Measurements from ENCODE around the gene TMEM200B.
"Not testable (repeated sequence)": the region's sequence is repeated elsewhere in the genome, so short reads cannot be mapped to it uniquely, and the experiment has no call there.

TMEM200B gene

GRCh38 chr1:29112705-29113412 lies 10.8 kb downstream of the TMEM200B start:
- DNase-seq, result no peak
- Histone ChIP-seq H3K23ac (ENCODE audit: low read length in 2 of 2) (no peak overlapping the region), H3K4me1 (ENCODE audit: control insufficient read depth, insufficient read depth, low read depth, low read length) (no peaks in the 10 kb centered on the region)

GRCh38 chr1:29108041-29108440 lies 15.7 kb downstream of the TMEM200B start:
- H3K79me1 ChIP-seq (replicated peaks; ENCODE audit: low read length, poor library complexity, severe bottlenecking); H3K4me1 ChIP-seq (ENCODE audit: control insufficient read depth, insufficient read depth, low read depth, low read length); H3K14ac ChIP-seq (ENCODE audit: low read length in 2 of 2); H3K23ac ChIP-seq (ENCODE audit: low read length in 2 of 2); H3K4me3 ChIP-seq (ENCODE audit: insufficient read depth in 1 of 2, low read depth in 1 of 2, low read length in 2 of 2); H3K4ac ChIP-seq (ENCODE audit: low read depth in 1 of 2, low read length in 2 of 2); DNase-seq; H2AK5ac ChIP-seq (ENCODE audit: low read length, severe bottlenecking); H3K4me2 ChIP-seq (ENCODE audit: low read length, poor library complexity, severe bottlenecking); H2BK12ac ChIP-seq (ENCODE audit: low read length in 2 of 2); H3K36me3 ChIP-seq (ENCODE audit: control insufficient read depth in 1 of 2, insufficient read depth in 2 of 2, low read depth in 1 of 2, low read length in 2 of 2); H4K8ac ChIP-seq (ENCODE audit: low read length); H3K9me3 ChIP-seq (ENCODE audit: control insufficient read depth, low read length); H4K91ac ChIP-seq (ENCODE audit: low read length); H3K18ac ChIP-seq (ENCODE audit: low read depth in 1 of 2, low read length in 2 of 2); H2BK120ac ChIP-seq (ENCODE audit: low read depth, low read length); H3K27me3 ChIP-seq (ENCODE audit: control insufficient read depth in 1 of 2, insufficient read depth in 1 of 2, low read length in 2 of 2); H3K27ac ChIP-seq (ENCODE audit: low read length, poor library complexity, severe bottlenecking); H3K9ac ChIP-seq (ENCODE audit: low read length); H2AFZ ChIP-seq (ENCODE audit: low read depth, low read length); H2BK15ac ChIP-seq (ENCODE audit: low read depth, poor library complexity, severe bottlenecking); H2BK5ac ChIP-seq (ENCODE audit: low read depth, low read length, poor library complexity, severe bottlenecking): not testable (repeated sequence)
- WGBS, result 100% methylated on average over 3 of the region's 6 CpGs

More at GRCh38 chr1:29112705-29113412, 10.8 kb downstream of the TMEM200B start:
- Histone ChIP-seq H3K27ac (ENCODE audit: low read length, poor library complexity, severe bottlenecking) (no peak overlapping the region), H3K27me3 (ENCODE audit: control insufficient read depth in 1 of 2, insufficient read depth in 1 of 2, low read length in 2 of 2) (no peaks in the 10 kb centered on the region), H3K79me1 (replicated peaks; ENCODE audit: low read length, poor library complexity, severe bottlenecking) (no peaks in the 10 kb centered on the region), H2BK120ac (ENCODE audit: low read depth, low read length) (no peak overlapping the region), H3K36me3 (ENCODE audit: control insufficient read depth in 1 of 2, insufficient read depth in 2 of 2, low read depth in 1 of 2, low read length in 2 of 2) (peaks cover 3 to 14% of the 10 kb centered on the region in 2 experiments), H2BK15ac (ENCODE audit: low read depth, poor library complexity, severe bottlenecking) (no peak overlapping the region), H4K91ac (ENCODE audit: low read length) (no peak overlapping the region), H2BK5ac (ENCODE audit: low read depth, low read length, poor library complexity, severe bottlenecking) (no peak overlapping the region), H3K14ac (ENCODE audit: low read length in 2 of 2) (no peak overlapping the region), H3K18ac (ENCODE audit: low read depth in 1 of 2, low read length in 2 of 2) (no peak overlapping the region), H2AK5ac (ENCODE audit: low read length, severe bottlenecking) (no peak overlapping the region), H2BK12ac (ENCODE audit: low read length in 2 of 2) (no peak overlapping the region), H3K4me2 (ENCODE audit: low read length, poor library complexity, severe bottlenecking) (no peak overlapping the region), H4K8ac (ENCODE audit: low read length) (no peak overlapping the region), H3K9me3 (ENCODE audit: control insufficient read depth, low read length) (no peaks in the 10 kb centered on the region), H3K9ac (ENCODE audit: low read length) (no peak overlapping the region), H3K4ac (ENCODE audit: low read depth in 1 of 2, low read length in 2 of 2) (no peak overlapping the region), H2AFZ (ENCODE audit: low read depth, low read length) (no peak overlapping the region), H3K4me3 (ENCODE audit: insufficient read depth in 1 of 2, low read depth in 1 of 2, low read length in 2 of 2) (no peak overlapping the region)
- whole genome bisulfite sequencing, result 92% methylated on average over 7 of the region's 7 CpGs

- Histone ChIP-seq H3K79me1 (replicated peaks; ENCODE audit: low read length, poor library complexity, severe bottlenecking) (no peaks in the 10 kb centered on the region), H3K4me2 (ENCODE audit: low read length, poor library complexity, severe bottlenecking) (no peak overlapping the region), H2BK120ac (ENCODE audit: low read depth, low read length) (no peak overlapping the region), H4K91ac (ENCODE audit: low read length) (no peak overlapping the region), H2AFZ (ENCODE audit: low read depth, low read length) (no peak overlapping the region), H3K4me1 (ENCODE audit: control insufficient read depth, insufficient read depth, low read depth, low read length) (no peaks in the 10 kb centered on the region), H3K9ac (ENCODE audit: low read length) (no peak overlapping the region), H4K8ac (ENCODE audit: low read length) (no peak overlapping the region), H3K27me3 (ENCODE audit: control insufficient read depth in 1 of 2, insufficient read depth in 1 of 2, low read length in 2 of 2) (no peaks in the 10 kb centered on the region), H2BK15ac (ENCODE audit: low read depth, poor library complexity, severe bottlenecking) (no peak overlapping the region), H2BK12ac (ENCODE audit: low read length in 2 of 2) (no peak overlapping the region), H3K18ac (ENCODE audit: low read depth in 1 of 2, low read length in 2 of 2) (no peak overlapping the region), H3K4me3 (ENCODE audit: insufficient read depth in 1 of 2, low read depth in 1 of 2, low read length in 2 of 2) (no peak overlapping the region), H3K9me3 (ENCODE audit: control insufficient read depth, low read length) (no peaks in the 10 kb centered on the region), H3K27ac (ENCODE audit: low read length, poor library complexity, severe bottlenecking) (no peak overlapping the region), H2AK5ac (ENCODE audit: low read length, severe bottlenecking) (no peak overlapping the region), H2BK5ac (ENCODE audit: low read depth, low read length, poor library complexity, severe bottlenecking) (no peak overlapping the region), H3K36me3 (ENCODE audit: control insufficient read depth in 1 of 2, insufficient read depth in 2 of 2, low read depth in 1 of 2, low read length in 2 of 2) (peaks cover 0 to 5% of the 10 kb centered on the region in 2 experiments), H3K14ac (ENCODE audit: low read length in 2 of 2) (no peak overlapping the region), H3K4ac (ENCODE audit: low read depth in 1 of 2, low read length in 2 of 2) (no peak overlapping the region), H3K23ac (ENCODE audit: low read length in 2 of 2) (no peak overlapping the region)
- WGBS, result 59% methylated on average over 4 of the region's 6 CpGs
- peak; percentile 54 for DNase-seq
These were observed 17.9 kb downstream of the TMEM200B start for GRCh38 chr1:29105822-29106221.

- H2AK5ac ChIP-seq (ENCODE audit: low read length, severe bottlenecking), result no peak overlapping the region
- no peak overlapping the region for H4K91ac ChIP-seq (ENCODE audit: low read length)
- no peaks in the 10 kb centered on the region for H3K79me1 ChIP-seq (replicated peaks; ENCODE audit: low read length, poor library complexity, severe bottlenecking)
- H2BK5ac ChIP-seq (ENCODE audit: low read depth, low read length, poor library complexity, severe bottlenecking), result no peak overlapping the region
- H3K9ac ChIP-seq (ENCODE audit: low read length), result no peak overlapping the region
- WGBS, result 83% methylated on average over 1 of the region's 1 CpG
- no peak overlapping the region for H3K18ac ChIP-seq (ENCODE audit: low read depth in 1 of 2, low read length in 2 of 2)
- H4K8ac ChIP-seq (ENCODE audit: low read length), result no peak overlapping the region
- H3K4me2 ChIP-seq (ENCODE audit: low read length, poor library complexity, severe bottlenecking), result no peak overlapping the region
- no peak overlapping the region for H2BK120ac ChIP-seq (ENCODE audit: low read depth, low read length)
- no peaks in the 10 kb centered on the region for H3K36me3 ChIP-seq (ENCODE audit: control insufficient read depth in 1 of 2, insufficient read depth in 2 of 2, low read depth in 1 of 2, low read length in 2 of 2)
- no peaks in the 10 kb centered on the region for H3K27me3 ChIP-seq (ENCODE audit: control insufficient read depth in 1 of 2, insufficient read depth in 1 of 2, low read length in 2 of 2)
- no peak overlapping the region for H2BK12ac ChIP-seq (ENCODE audit: low read length in 2 of 2)
- H3K23ac ChIP-seq (ENCODE audit: low read length in 2 of 2), result no peak overlapping the region
- no peak overlapping the region for H2BK15ac ChIP-seq (ENCODE audit: low read depth, poor library complexity, severe bottlenecking)
- H3K9me3 ChIP-seq (ENCODE audit: control insufficient read depth, low read length), result no peaks in the 10 kb centered on the region
- no peaks in the 10 kb centered on the region for H3K4me1 ChIP-seq (ENCODE audit: control insufficient read depth, insufficient read depth, low read depth, low read length)
- no peak overlapping the region for H3K4ac ChIP-seq (ENCODE audit: low read depth in 1 of 2, low read length in 2 of 2)
- H2AFZ ChIP-seq (ENCODE audit: low read depth, low read length), result no peak overlapping the region
- H3K14ac ChIP-seq (ENCODE audit: low read length in 2 of 2), result no peak overlapping the region
- no peak overlapping the region for H3K4me3 ChIP-seq (ENCODE audit: insufficient read depth in 1 of 2, low read depth in 1 of 2, low read length in 2 of 2)
- no peak for DNase-seq
- H3K27ac ChIP-seq (ENCODE audit: low read length, poor library complexity, severe bottlenecking), result no peak overlapping the region
These were observed 23.2 kb downstream of the TMEM200B start for GRCh38 chr1:29100487-29100886.
